ENCODE data around the gene ARID2. TPM values are rescaled to one million over a fixed set of nuclear protein-coding genes. Genes with fewer than 3 reads are reported as not detected.

The ARID2 gene
- total and polyA plus RNA-seq, 10 of the 15 experiments (the other 5 are each of a cell fraction or from before 2014, with no cell fraction given), result 9.2 to 29.8 (median 20.3) TPM

GRCh38 chr12:45878630-45879255 is 149.2 kb downstream of the ARID2 start (continued):
- TF ChIP-seq LARP7 (IDR thresholded peaks at IDR 0.05) (no peak), NRF1 (conservative IDR thresholded peaks at IDR 0.05; ENCODE audit: low read depth, low read length) (no peak), E4F1 (IDR thresholded peaks at IDR 0.05; ENCODE audit: borderline replicate concordance, partially characterized antibody) (no peak), IRF5 (IDR thresholded peaks at IDR 0.05; ENCODE audit: borderline replicate concordance) (no peak), E2F4 (IDR thresholded peaks at IDR 0.05; ENCODE audit: low read depth, low read length) (no peak), WRNIP1 (IDR thresholded peaks at IDR 0.05; ENCODE audit: borderline replicate concordance, low read depth, low read length) (no peak), CBX3 (IDR thresholded peaks at IDR 0.05; ENCODE audit: borderline replicate concordance, low read depth) (no peak)
